ENCODE measurements around the gene LIFR.

Gene LIFR

GRCh38 chr5:38598296-38598993, 42.0 kb upstream of the LIFR start:
- Histone ChIP-seq H3K36me3 (ENCODE audit: control insufficient read depth, insufficient read depth, low read length, severe bottlenecking) (no peaks in the 10 kb centered on the region), H3K27me3 (replicated peaks; ENCODE audit: control insufficient read depth, insufficient read depth, low read length) (no peaks in the 10 kb centered on the region), H3K9ac (ENCODE audit: low read length) (no peak overlapping the region), H3K4me1 (ENCODE audit: control insufficient read depth, insufficient read depth, low read length) (peaks cover 40% of the 10 kb centered on the region), H3K9me3 (ENCODE audit: control insufficient read depth, low read length) (no peaks in the 10 kb centered on the region), H3K4me3 (ENCODE audit: low read length) (no peak overlapping the region)
- no peak for DNase-seq (ENCODE audit: low read depth)

- Histone ChIP-seq H3K27me3 (replicated peaks; ENCODE audit: control insufficient read depth, insufficient read depth, low read length) (no peaks in the 10 kb centered on the region), H3K36me3 (ENCODE audit: control insufficient read depth, insufficient read depth, low read length, severe bottlenecking) (no peaks in the 10 kb centered on the region), H3K4me3 (ENCODE audit: low read length) (no peak overlapping the region), H3K4me1 (ENCODE audit: control insufficient read depth, insufficient read depth, low read length) (peaks cover 36% of the 10 kb centered on the region), H3K9ac (ENCODE audit: low read length) (no peak overlapping the region), H3K9me3 (ENCODE audit: control insufficient read depth, low read length) (no peaks in the 10 kb centered on the region)
- no peak for DNase-seq (ENCODE audit: low read depth)
These were observed 40.5 kb upstream of the LIFR start for GRCh38 chr5:38596981-38597380.

DNA sequence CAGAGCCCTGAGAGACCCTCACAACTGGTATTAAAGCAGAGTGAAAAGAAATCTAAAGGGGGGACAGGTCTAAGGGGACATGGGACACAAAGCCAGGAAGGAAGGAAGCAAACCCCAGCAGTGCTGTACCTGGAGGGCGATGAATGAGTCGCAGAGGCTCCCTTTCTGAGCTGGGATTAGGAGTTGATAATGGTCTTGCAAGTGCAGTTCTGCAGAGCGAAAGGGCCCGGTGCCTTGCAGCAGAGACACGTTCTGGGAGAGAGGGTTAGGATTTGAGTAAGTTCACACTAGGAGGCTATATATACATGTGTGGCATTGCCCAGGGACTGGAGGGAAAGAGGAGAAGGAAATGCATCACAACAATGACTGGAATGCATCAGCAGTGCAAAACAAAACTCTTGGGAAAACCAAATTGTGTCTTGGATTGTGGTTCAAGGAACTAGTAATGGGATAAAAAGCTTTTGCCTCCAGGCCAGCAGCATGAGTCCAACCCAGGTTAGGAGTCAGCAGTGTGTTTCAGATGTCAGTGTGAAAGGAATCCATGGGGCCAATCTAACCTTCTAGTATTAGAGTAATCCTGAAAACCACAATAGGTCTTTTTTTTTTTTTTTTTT, 38.8 kb upstream of the LIFR start:
- peak; percentile 79 for DNase-seq (ENCODE audit: low read depth)
- peaks cover 23% of the 10 kb centered on the region for H3K4me1 ChIP-seq (ENCODE audit: control insufficient read depth, insufficient read depth, low read length)
- no peak overlapping the region for H3K4me3 ChIP-seq (ENCODE audit: low read length)
- H3K9ac ChIP-seq (ENCODE audit: low read length), result no peak overlapping the region
- no peaks in the 10 kb centered on the region for H3K36me3 ChIP-seq (ENCODE audit: control insufficient read depth, insufficient read depth, low read length, severe bottlenecking)
- H3K9me3 ChIP-seq (ENCODE audit: control insufficient read depth, low read length), result no peaks in the 10 kb centered on the region
- H3K27me3 ChIP-seq (replicated peaks; ENCODE audit: control insufficient read depth, insufficient read depth, low read length), result no peaks in the 10 kb centered on the region

GRCh38 chr5:38593959-38594358, 37.5 kb upstream of the LIFR start:
- Histone ChIP-seq H3K27me3 (replicated peaks; ENCODE audit: control insufficient read depth, insufficient read depth, low read length) (no peaks in the 10 kb centered on the region), H3K9ac (ENCODE audit: low read length) (no peak overlapping the region), H3K36me3 (ENCODE audit: control insufficient read depth, insufficient read depth, low read length, severe bottlenecking) (no peaks in the 10 kb centered on the region), H3K4me1 (ENCODE audit: control insufficient read depth, insufficient read depth, low read length) (peaks cover 10% of the 10 kb centered on the region), H3K4me3 (ENCODE audit: low read length) (no peak overlapping the region), H3K9me3 (ENCODE audit: control insufficient read depth, low read length) (no peaks in the 10 kb centered on the region)
- no peak for DNase-seq (ENCODE audit: low read depth)

DNA sequence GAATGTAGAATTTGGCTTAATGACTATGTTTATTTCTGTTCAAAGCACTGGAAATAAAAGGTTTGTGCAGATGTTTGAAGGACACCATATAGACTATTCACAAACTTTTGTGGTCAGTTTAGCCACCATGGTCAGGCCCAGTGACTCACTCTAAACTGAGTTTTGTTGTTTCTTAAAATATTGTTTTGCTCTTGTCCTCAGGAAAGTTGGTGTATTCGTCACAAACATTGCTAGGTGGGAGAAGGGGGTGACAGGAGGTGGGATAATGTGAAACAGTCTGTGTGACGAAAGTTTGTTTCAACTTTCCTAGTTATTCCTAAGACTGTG, 35.0 kb upstream of the LIFR start:
- H3K9me3 ChIP-seq (ENCODE audit: control insufficient read depth, low read length), result no peaks in the 10 kb centered on the region
- H3K9ac ChIP-seq (ENCODE audit: low read length), result no peak overlapping the region
- no peaks in the 10 kb centered on the region for H3K36me3 ChIP-seq (ENCODE audit: control insufficient read depth, insufficient read depth, low read length, severe bottlenecking)
- peaks cover 4% of the 10 kb centered on the region for H3K4me1 ChIP-seq (ENCODE audit: control insufficient read depth, insufficient read depth, low read length)
- H3K27me3 ChIP-seq (replicated peaks; ENCODE audit: control insufficient read depth, insufficient read depth, low read length), result no peaks in the 10 kb centered on the region
- no peak overlapping the region for H3K4me3 ChIP-seq (ENCODE audit: low read length)
- peak; percentile 30 for DNase-seq (ENCODE audit: low read depth)

DNA sequence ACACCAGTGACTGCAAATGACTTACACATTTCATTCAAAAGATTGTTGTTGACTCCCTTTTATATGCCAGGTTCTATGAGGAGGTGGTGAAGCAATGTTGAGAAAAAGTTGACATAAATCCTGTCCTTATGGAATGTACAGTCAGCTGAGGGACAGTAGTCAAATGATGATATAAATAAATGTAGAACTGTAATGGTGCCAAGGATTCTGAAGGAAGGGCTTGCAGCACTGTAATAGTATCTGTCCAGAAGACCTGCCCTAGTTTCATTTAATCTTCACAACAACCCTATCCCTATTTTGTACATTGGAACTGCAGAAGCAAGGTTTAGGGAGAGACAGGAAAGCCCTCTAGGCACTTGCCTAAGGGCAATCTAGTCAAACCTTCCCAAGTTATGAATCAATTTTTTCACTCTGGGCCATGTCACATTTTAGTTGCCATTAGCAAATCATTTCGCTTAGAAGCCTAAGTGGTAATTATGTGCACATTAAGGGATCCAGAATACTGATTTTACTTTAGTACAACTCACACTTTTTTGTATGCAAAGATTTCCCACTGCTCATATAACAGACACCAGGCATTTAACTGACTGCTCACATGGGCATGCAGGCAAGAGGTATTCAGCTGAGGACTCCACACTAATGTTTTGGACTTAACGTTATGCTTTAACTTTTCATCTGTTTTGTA, 34.5 kb upstream of the LIFR start:
- Histone ChIP-seq H3K4me3 (ENCODE audit: low read length) (no peak overlapping the region), H3K9me3 (ENCODE audit: control insufficient read depth, low read length) (no peaks in the 10 kb centered on the region), H3K4me1 (ENCODE audit: control insufficient read depth, insufficient read depth, low read length) (peaks cover 4% of the 10 kb centered on the region), H3K36me3 (ENCODE audit: control insufficient read depth, insufficient read depth, low read length, severe bottlenecking) (no peaks in the 10 kb centered on the region), H3K9ac (ENCODE audit: low read length) (no peak overlapping the region), H3K27me3 (replicated peaks; ENCODE audit: control insufficient read depth, insufficient read depth, low read length) (no peaks in the 10 kb centered on the region)
- DNase-seq (ENCODE audit: low read depth), result no peak

GRCh38 chr5:38589629-38590028, 33.2 kb upstream of the LIFR start:
- DNase-seq (ENCODE audit: low read depth), result no peak
- no peaks in the 10 kb centered on the region for H3K9me3 ChIP-seq (ENCODE audit: control insufficient read depth, low read length)
- H3K4me3 ChIP-seq (ENCODE audit: low read length), result no peak overlapping the region
- no peaks in the 10 kb centered on the region for H3K27me3 ChIP-seq (replicated peaks; ENCODE audit: control insufficient read depth, insufficient read depth, low read length)
- peaks cover 4% of the 10 kb centered on the region for H3K4me1 ChIP-seq (ENCODE audit: control insufficient read depth, insufficient read depth, low read length)
- no peak overlapping the region for H3K9ac ChIP-seq (ENCODE audit: low read length)
- H3K36me3 ChIP-seq (ENCODE audit: control insufficient read depth, insufficient read depth, low read length, severe bottlenecking), result no peaks in the 10 kb centered on the region

DNA sequence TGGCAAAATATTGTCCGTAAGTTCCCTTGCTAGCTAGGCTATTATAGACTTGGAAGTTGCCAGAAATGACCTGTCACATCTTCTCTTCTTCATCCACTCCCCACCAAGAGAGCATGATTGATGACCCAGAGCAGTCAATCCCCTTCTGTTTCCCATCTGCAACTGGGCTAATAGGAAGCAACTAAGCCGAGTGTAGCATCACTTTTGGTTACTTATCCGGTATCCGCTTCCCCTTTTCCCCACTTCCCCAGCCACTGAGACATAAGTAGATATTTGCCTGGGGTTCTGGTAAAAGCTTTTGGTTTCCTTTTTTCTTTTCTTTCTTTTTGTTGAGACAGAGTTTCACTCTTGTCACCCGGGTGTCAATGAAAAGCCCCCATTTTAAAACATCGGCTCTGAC, 29.4 kb upstream of the LIFR start:
- DNase-seq (ENCODE audit: low read depth), result no peak
- no peak overlapping the region for H3K9ac ChIP-seq (ENCODE audit: low read length)
- no peak overlapping the region for H3K4me3 ChIP-seq (ENCODE audit: low read length)
- H3K9me3 ChIP-seq (ENCODE audit: control insufficient read depth, low read length), result no peaks in the 10 kb centered on the region
- H3K36me3 ChIP-seq (ENCODE audit: control insufficient read depth, insufficient read depth, low read length, severe bottlenecking), result no peaks in the 10 kb centered on the region
- peaks cover 2% of the 10 kb centered on the region for H3K4me1 ChIP-seq (ENCODE audit: control insufficient read depth, insufficient read depth, low read length)
- H3K27me3 ChIP-seq (replicated peaks; ENCODE audit: control insufficient read depth, insufficient read depth, low read length), result peaks cover 7% of the 10 kb centered on the region

DNA sequence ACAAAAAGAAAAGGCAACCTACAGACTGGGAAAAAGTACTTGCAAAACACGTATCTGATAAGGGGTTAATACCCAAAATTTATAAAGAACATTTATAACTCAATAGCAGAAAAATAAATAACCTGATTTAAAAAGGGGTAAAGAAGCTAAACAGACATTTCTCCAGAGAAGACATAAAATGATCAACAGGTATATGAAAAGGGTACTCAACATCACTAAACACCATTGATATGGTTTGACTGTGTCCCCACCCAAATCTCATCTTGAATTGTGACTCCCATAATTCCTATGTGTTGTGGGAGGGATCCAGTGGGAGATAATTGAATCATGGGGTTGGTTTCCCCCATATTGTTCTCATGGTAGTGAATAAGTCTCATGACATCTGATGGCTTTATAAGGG, 27.1 kb upstream of the LIFR start:
- Histone ChIP-seq H3K4me1 (ENCODE audit: control insufficient read depth, insufficient read depth, low read length) (no peaks in the 10 kb centered on the region), H3K9ac (ENCODE audit: low read length) (no peak overlapping the region), H3K4me3 (ENCODE audit: low read length) (no peak overlapping the region), H3K9me3 (ENCODE audit: control insufficient read depth, low read length) (no peaks in the 10 kb centered on the region), H3K36me3 (ENCODE audit: control insufficient read depth, insufficient read depth, low read length, severe bottlenecking) (no peaks in the 10 kb centered on the region), H3K27me3 (replicated peaks; ENCODE audit: control insufficient read depth, insufficient read depth, low read length) (peaks cover 11% of the 10 kb centered on the region)
- no peak for DNase-seq (ENCODE audit: low read depth)

DNA sequence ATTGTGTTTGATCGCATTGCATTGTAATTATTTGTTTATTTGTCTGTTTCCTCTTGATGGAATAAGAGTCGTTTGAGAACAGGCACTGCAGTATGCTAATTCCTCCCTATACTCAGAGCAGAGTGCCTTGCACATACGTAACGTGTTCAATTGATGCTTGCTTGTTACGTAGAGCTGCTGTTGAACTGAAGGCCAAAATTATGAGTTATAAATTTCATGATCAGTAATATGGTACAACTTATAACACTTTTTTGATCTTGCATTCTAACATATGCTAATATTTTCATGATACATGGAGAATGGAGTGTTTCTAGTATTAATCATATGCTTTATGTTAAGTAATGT, 26.5 kb upstream of the LIFR start:
- peaks cover 11% of the 10 kb centered on the region for H3K27me3 ChIP-seq (replicated peaks; ENCODE audit: control insufficient read depth, insufficient read depth, low read length)
- H3K4me1 ChIP-seq (ENCODE audit: control insufficient read depth, insufficient read depth, low read length), result no peaks in the 10 kb centered on the region
- H3K36me3 ChIP-seq (ENCODE audit: control insufficient read depth, insufficient read depth, low read length, severe bottlenecking), result no peaks in the 10 kb centered on the region
- no peak for DNase-seq (ENCODE audit: low read depth)
- no peak overlapping the region for H3K9ac ChIP-seq (ENCODE audit: low read length)
- H3K9me3 ChIP-seq (ENCODE audit: control insufficient read depth, low read length), result no peaks in the 10 kb centered on the region
- no peak overlapping the region for H3K4me3 ChIP-seq (ENCODE audit: low read length)

GRCh38 chr5:38582293-38582974, 26.0 kb upstream of the LIFR start:
- peaks cover 11% of the 10 kb centered on the region for H3K27me3 ChIP-seq (replicated peaks; ENCODE audit: control insufficient read depth, insufficient read depth, low read length)
- no peaks in the 10 kb centered on the region for H3K4me1 ChIP-seq (ENCODE audit: control insufficient read depth, insufficient read depth, low read length)
- no peak overlapping the region for H3K9ac ChIP-seq (ENCODE audit: low read length)
- H3K4me3 ChIP-seq (ENCODE audit: low read length), result no peak overlapping the region
- DNase-seq (ENCODE audit: low read depth), result no peak
- no peaks in the 10 kb centered on the region for H3K9me3 ChIP-seq (ENCODE audit: control insufficient read depth, low read length)
- H3K36me3 ChIP-seq (ENCODE audit: control insufficient read depth, insufficient read depth, low read length, severe bottlenecking), result no peaks in the 10 kb centered on the region

Data from adipocyte (in vitro differentiated cells).